ENCODE results near the gene KIAA2012. TPM values are rescaled to one million over a fixed set of nuclear protein-coding genes. Genes with fewer than 3 reads are reported as not detected.

KIAA2012 gene
- total RNA-seq, 1 donor from 2014 or later: not detected

DNA sequence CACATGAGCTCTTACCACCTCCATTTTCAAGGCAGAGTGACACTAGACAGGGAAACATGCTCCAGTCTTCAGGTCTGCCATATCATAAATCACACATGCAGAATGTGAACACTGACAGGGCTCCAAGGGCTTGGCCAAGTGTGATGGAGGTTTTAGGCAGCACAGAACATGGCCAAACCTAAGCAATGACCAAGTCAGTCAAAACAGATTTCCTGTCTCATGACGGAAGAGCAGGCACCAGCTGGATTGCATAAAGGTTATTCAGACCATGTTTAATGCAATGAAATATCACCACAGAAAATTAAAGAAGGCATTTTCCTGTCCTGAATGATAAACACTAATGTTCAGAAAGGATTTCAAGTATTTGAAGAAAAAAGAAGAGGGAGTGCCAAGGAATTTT lies 92.9 kb downstream of the KIAA2012 start:
- ATAC-seq (no peak), DNase-seq (ENCODE audit: low spot score) (no peak)
- intact Hi-C loops (cut with DNase I): no loop called here

DNA sequence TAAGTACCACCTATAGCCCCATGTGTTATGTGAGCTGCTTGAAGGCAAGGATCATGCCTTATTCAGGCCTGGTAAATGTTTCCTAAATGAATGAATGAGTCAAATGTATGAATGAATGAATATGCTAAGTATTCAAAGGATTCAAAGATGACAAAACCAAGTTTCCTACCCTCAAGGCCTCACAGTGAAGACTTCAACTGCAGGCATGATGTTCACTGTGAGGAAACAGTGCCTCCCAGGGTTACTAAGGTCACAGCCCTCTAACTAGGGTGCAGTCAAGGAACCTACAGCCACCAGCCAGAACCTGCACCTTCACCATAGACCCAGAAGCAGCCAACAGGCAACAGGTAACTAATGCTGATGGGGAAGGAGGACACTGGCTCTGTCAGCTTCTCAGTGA lies 96.1 kb downstream of the KIAA2012 start:
- intact Hi-C loops (cut with DNase I): no loop called here
- ATAC-seq (no peak), DNase-seq (ENCODE audit: low spot score) (no peak)

DNA sequence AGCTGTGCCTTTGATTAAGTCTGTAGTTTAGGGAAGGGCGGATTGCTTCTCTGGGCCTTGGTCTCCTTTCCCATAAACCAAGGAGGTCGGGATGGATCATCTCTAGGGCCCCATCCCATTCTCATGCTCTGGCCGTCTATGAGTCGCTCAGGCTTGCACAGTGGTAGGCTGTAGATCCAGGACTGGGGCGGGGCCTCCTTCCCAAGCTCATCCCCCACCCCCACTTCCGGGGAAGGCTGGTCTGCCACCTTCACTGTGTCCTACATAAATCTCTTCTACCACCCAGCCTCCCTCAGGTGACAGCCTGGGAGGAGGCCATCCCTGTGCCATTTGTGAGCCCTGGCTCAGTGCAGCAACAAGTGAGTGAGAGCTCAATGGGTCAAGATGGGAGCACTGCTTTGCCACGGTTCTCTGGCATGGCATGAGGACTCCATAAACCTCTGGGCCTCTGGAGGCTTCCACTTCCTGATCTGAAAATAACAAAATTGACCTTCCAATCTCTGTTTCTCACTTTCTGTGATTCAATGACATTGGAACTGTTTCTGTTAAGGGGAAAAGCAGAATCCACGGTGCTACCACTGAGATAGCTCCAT lies 96.9 kb downstream of the KIAA2012 start:
- peak; percentile 29 for ATAC-seq
- DNase-seq (ENCODE audit: low spot score): no peak
- intact Hi-C loops (cut with DNase I): loop anchor here (5.0 kb wide), 2 partner anchors 308 to 378 kb away; no protein-coding TSS in a partner anchor

DNA sequence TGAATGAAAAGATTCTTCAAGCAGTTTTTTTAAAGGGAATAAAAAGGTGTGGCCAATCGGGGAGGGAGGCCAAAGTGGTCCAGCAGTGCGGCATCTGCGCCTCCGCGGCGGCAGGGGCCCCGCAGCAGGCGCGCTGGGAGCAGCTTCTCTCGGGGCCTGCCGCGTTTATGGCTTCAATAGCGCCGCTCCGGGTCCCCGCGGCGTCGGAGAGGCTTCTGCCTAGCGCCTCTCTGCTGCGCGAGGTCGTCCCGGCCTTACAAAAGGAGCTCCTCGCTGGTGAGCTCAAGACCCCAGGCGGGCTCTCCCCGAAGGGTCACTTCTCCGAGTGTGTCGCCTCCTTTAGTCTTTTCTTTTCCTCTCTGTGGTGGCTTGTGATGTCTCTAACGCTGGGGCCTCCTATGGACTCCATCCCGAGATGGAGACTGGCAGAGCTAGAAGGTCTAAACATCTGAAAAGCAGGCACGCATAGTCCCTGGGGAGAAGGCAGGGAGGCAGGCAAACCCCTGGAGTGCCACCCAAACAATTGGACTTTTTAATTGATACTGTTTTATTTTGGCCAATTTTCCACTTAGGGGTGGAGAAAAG lies 98.3 kb downstream of the KIAA2012 start:
- intact Hi-C loops (cut with DNase I): loop anchor here (5.0 kb wide), 2 partner anchors 309 to 379 kb away; no protein-coding TSS in a partner anchor

DNA sequence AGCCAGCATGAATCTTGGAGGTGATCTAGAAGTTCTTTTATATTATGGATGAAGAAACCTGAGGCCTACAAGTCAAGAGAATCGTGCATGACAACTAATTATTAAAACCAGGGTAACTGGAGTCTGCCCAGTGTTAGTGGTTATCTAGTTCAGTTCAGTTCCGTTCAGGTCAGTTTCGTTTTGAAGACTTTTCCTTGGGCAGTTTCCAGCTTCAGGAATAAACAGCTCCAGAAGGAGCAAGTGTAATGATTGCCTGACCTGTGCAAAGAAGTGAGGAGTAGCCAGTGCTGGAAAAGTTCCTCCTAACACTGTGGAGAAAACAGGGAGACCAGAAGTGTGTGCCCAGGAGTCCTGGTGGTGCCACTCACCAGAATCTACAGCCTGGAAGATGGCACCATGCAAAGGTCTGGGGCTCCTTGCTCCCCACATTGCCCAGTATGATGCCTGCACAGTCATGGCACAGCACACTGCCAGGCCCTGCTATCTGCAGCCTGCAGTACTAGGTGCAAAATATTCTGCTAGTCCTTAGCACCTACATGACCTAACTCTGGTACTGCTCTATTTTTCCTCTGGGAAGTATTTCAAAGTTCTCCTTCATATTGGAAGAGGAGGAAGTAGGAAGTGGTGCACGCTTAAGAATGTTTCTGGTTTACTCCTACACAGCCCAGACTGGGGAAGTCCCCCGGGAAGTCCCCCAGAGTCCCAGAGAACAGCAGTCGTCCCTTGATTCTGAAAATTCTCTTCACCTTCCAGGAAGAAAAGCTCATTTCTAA lies 99.6 kb downstream of the KIAA2012 start:
- DNase-seq (ENCODE audit: low spot score) (no peak), ATAC-seq (peak; percentile 59)
- intact Hi-C loops (cut with DNase I): loop anchor here (5.0 kb wide), 2 partner anchors 310 to 380 kb away; no protein-coding TSS in a partner anchor

More for the DNA sequence above, 98.3 kb downstream of the KIAA2012 start:
- DNase-seq (ENCODE audit: low spot score) (no peak), ATAC-seq (peak; percentile 54)

DNA sequence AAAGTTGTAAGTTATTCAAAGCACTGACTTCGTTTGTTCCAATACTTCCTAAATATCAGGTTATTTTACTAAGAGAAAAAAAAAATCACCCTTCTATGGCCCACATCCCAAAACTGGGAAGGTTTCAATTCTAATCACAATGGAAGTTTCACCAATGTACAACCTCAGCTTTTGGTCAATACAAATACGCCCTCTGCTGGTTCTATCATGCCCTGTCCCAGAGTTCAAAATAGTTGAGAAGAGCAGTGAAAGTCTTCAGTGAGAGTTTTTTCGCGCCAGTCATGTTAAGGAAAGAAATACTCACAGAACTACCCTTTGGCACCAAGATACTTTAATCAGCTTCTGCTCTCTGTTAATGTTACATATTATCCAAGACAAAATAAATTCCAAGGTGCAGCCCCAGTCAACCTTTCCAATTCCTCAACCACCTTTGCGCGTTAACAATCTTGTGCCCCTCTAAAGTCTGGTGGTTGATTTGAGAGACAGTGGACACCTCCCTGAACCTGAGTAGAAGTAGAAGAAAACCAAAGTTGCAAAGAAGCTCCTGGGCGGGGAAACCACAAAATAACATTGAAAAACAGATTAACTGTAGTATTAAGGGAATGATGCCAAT lies 105.4 kb downstream of the KIAA2012 start:
- peak; percentile 69 for DNase-seq (ENCODE audit: low spot score)
- intact Hi-C loops (cut with DNase I): loop anchor here (5.0 kb wide), 1 partner anchor 326 kb away; no protein-coding TSS in a partner anchor
- ATAC-seq: peak; percentile 93

DNA sequence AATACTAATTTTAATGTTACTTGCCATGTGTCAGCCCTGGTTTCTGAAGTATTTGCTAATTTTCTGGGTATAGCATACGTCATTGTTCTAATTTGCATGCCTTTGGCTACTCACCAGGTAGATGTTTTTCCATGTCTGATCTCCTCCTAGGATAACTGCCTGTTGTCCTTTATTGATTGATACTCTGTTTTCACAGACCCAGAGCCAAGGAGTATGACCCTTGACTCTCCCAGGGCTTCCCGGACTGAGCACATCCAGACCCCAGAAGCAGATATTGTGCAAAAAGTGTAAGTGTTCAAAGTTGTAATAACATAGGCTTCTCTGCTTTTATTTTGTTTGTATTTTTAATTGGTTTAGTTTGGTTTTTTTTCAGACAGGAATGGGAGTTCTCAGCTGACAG lies 111.5 kb downstream of the KIAA2012 start:
- intact Hi-C loops (cut with DNase I): no loop called here
- no peak for DNase-seq (ENCODE audit: low spot score)
- ATAC-seq: no peak

DNA sequence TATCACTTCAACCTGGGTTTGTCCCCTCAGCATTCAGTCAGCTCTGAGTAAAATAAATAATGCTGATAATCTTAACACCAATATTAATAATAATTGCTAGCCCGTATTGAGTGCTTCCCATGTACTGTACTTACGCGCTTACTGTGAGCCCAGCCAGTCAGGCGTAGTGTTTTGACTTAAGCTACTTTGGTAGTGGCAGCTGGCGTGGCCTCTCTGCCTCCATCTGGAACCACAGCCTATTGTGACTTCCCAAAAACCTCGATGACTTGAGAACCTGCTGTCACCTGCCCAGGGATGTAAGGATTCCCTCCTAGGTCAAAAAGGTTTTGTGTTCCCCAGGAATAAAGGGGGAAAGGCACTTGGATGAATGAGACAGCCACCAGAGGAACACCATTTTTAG lies 112.1 kb downstream of the KIAA2012 start:
- intact Hi-C loops (cut with DNase I): no loop called here
- DNase-seq (ENCODE audit: low spot score) (no peak), ATAC-seq (no peak)

DNA sequence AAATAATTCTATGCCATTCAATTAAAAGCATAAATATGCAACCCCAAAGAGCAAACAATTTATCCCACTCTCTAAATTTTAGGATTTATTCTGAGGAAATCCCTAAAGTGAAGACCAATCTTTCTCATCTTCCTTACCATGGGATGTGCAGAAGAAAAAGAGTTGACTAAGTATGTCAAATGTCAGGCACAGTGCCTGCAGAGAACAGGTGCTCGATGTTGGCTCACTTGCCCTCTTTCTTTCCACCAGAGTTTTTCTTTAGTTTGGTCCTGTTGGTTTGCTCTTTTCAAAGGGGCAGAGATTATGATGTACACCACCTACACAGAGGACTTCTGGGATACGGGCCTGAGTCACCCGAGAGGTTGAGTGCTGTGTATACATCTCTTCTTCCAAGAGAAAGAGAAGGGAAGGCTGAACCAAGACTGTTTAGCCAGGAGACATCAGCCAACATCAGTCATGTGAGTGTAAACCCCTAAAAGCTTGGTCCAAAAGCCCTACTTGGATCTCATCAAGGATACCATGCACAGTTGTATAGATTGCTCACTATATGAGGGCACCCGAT lies 113.7 kb downstream of the KIAA2012 start:
- intact Hi-C loops (cut with DNase I): no loop called here
- no peak for ATAC-seq
- no peak for DNase-seq (ENCODE audit: low spot score)

DNA sequence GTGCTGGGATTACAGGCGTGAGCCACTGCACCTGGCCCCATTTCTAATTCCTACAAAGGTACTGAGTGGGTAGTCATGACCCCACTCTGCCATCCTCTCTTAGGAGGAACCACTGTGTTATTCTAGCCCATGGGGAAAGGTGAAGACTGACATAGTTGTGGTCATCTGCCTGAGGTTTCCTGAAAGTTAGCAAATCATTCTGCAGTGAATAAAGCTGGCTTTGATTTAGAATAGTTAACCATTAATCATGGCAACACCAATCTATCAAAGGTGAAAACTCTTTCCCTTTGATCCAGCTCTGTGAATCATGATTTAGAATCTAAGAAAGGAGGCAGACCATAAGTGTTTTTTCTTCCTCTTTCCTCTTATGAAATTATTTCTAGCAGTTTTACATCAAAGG lies 114.5 kb downstream of the KIAA2012 start:
- ATAC-seq: no peak
- no peak for DNase-seq (ENCODE audit: low spot score)
- intact Hi-C loops (cut with DNase I): no loop called here

DNA sequence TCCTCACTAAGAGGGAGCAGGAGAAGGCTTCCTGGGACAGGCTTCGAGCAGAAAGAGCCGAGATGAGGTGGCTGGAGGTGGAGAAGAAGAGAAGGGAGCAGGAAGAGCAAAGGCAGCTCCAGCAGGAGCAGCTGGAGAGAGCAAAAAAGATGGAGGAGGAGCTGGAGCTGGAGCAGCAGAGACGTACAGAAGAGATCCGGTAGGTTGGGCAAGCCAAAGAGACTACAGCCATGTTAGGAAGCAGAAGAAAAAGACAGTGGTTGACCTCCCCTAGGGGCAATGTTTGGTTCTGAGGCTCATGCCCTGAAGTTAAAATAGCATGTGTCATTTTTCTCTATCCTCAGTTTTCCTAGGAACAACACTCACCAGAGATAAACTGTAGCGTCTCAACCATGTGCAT lies 120.2 kb downstream of the KIAA2012 start:
- no peak for DNase-seq (ENCODE audit: low spot score)
- intact Hi-C loops (cut with DNase I): no loop called here
- ATAC-seq: no peak

DNA sequence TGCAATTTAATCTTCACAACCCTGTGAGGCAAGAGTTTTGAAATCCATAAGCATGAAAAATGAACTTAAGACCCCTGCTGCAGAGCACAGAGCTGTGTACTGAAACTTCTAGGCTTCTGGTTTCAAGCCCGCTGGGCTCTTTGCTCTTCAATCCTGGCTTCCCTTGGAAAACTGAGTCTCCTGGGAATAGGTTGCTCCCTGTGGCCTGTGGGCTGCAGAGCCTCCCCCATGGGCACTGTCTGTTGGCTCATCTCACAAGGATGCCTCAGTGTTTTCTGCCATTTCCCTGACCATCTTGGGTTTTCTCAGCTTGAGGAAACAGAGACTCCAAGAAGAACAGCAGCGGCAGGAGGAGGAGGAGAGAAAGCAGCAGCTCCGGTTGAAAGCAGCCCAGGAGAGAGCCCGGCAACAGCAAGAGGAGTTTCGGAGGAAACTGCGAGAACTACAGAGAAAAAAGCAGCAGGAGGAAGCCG lies 120.9 kb downstream of the KIAA2012 start:
- DNase-seq (ENCODE audit: low spot score) (no peak), ATAC-seq (no peak)
- intact Hi-C loops (cut with DNase I): no loop called here

DNA sequence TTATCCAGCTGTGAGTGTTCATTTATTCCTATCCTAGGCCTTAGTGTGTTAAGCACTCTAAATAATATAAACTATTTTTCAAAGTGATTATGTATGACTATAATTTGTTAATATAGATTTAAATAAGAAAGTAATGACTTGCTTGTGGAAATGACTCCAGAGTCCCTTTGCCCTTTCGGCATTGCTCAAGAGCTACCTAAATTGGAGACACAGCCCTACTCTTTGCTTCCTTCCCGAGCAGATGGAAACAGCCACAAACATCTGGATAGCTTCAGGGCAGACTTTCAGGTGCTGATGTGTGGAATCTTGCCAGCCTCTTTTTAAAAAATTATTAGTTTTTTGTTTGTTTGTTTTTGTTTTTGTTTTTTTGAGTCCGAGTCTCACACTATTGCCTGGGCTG lies 121.4 kb downstream of the KIAA2012 start:
- intact Hi-C loops (cut with DNase I): no loop called here
- DNase-seq (ENCODE audit: low spot score) (no peak), ATAC-seq (no peak)

DNA sequence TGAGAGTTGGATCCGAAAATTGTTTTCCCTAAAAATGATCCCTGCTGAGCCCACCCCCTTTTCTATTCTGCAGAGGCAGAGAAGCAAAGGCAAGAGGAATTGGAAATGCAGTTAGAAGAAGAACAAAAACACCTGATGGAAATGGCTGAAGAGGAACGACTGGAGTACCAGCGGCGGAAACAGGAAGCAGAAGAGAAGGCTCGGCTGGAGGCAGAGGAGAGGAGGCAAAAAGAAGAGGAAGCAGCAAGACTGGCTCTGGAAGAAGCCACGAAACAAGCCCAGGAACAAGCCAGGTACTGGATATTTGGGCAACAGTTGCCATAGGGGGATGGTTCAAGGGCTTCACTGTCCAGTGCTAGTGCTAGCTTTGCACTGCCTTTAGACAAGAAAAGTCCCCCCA lies 123.7 kb downstream of the KIAA2012 start:
- ATAC-seq: no peak
- no peak for DNase-seq (ENCODE audit: low spot score)
- intact Hi-C loops (cut with DNase I): no loop called here

DNA sequence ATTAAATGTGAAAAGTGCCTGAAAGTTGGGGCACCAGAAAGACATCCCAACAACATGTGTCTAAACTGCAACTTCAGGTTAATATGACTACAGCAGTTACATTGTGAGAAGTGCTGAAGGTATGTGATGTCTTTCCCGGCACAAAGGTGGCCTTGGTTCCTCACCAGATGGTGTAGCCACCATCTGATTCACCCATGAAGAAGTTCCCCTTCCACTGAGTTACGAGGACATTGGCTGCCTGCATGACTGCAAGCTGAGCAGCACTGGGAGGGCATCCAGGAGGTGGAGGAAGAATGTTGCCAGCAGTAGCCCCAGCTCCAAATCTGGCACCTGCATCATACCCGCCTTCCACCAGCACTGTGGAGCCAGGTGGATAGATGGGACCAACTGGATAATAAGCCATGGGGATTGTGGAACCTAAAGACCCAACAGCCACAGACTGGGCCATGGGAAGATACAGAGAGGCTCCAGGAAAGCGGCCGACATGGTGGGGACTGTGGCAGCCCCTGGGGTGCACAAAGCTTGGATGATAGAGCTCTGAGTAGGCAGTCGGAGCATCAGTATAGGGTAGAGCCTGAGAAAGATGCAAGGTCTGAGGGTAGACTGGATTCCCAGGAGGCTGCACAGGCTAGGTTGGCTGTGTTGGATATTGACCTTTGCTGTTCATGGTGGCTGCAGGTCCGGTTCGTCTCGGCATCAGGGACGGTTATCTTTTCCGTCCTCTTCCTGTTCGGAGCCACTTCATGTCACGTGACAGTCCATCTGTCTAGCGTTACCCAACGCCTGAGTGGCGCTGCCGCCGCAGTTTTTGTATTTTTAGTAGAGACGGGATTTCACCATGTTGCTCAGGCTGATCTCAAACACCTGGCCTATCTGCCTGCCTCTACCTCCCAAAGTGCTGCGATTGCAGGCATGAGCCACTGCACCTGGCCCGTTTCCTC lies 128.4 kb downstream of the KIAA2012 start:
- ATAC-seq (no peak), DNase-seq (ENCODE audit: low spot score) (no peak)
- intact Hi-C loops (cut with DNase I): no loop called here

DNA sequence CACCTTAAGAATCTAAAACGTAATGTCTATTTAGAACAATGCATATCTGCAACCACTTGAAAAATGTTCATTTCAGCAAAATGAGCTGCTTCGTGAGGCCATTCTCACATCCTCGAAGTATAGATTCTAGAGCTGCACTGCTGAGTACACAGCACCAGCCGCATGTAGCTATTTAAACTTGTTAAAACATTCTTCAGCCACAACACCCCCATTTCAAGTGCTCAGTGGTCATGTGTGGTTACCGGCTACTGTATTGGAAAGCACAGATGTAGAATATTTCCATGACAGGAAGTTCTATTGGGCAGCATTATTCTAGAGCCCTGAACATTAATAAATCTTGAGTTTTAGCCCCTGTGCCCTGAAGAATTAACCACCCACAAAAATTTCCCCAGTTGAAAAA lies 130.3 kb downstream of the KIAA2012 start:
- no peak for ATAC-seq
- intact Hi-C loops (cut with DNase I): no loop called here
- no peak for DNase-seq (ENCODE audit: low spot score)

DNA sequence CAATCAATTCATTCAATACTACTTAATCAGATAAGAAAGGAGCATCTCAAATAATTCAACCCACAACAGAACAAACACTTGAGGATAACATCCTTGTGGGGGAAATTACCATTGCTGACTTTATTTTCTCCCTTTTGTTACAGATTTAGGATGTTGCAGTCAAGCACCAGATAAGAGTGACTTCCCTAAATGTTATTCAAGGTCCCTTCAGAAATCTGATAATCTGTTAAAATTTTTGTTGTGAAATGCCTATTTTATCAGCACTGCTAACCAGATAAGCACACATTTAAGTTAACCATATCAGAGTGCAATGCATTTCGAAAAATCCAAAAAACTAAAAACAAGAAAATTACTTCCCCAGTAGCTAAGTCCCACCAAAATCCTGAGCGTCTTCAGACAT lies 131.8 kb downstream of the KIAA2012 start:
- intact Hi-C loops (cut with DNase I): no loop called here
- ATAC-seq (no peak), DNase-seq (ENCODE audit: low spot score) (no peak)

DNA sequence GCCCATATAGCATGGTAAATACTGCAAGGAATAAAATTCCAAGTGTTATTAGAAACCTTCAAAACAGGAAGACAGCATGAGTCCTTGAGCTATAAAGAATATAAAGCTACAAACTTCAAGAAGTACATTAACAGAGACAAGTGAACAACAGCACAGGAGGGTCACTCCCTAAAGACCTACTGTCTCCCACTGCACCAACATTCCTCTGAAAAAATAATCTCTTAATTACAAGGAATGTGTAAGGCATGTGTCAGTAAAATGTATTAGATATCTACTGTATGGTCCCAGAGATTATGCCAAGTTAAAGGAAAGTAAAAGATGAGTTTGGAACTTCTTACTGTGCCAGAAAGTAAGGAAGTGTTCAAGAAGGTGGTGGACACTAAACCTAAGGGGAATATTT lies 135.5 kb downstream of the KIAA2012 start:
- no peak for ATAC-seq
- intact Hi-C loops (cut with DNase I): no loop called here

More for the DNA sequence above, 135.5 kb downstream of the KIAA2012 start:
- DNase-seq (ENCODE audit: low spot score): no peak

Measured in sciatic nerve (tissue), 2 donors.